GM06990 (cell line): ENCODE data around the gene MYNN.

Experiments
- DNase-seq: peaks from one replicate; pipeline ENCODE4 v3.0.0-alpha.2; 2011; ENCODE audit not compliant: insufficient read length; ENCODE audit errors: extremely low read depth
- H3K27me3 ChIP-seq: replicated peaks from 2 replicates; pipeline ENCODE4 v1.6.0; 2011; ENCODE audit warnings: low read length; ENCODE audit not compliant: control insufficient read depth, insufficient read depth
- H3K36me3 ChIP-seq: 2 replicates; pipeline ENCODE4 v1.5.1; 2011; ENCODE audit warnings: low read length; ENCODE audit not compliant: control insufficient read depth, insufficient read depth
- H3K4me3 ChIP-seq: replicated peaks from 2 replicates; pipeline ENCODE4 v1.5.1; 2011; ENCODE audit warnings: low read depth, mild to moderate bottlenecking, control low read depth, low read length
- TF ChIP-seq, protein P1 (sequence below): IDR thresholded peaks from 2 replicates; pipeline ENCODE4 v1.5.1; 2011; ENCODE audit warnings: low read length, control low read depth, mild to moderate bottlenecking, inconsistent platforms; ENCODE audit not compliant: insufficient read depth, poor library complexity, severe bottlenecking

Gene MYNN

DNA sequence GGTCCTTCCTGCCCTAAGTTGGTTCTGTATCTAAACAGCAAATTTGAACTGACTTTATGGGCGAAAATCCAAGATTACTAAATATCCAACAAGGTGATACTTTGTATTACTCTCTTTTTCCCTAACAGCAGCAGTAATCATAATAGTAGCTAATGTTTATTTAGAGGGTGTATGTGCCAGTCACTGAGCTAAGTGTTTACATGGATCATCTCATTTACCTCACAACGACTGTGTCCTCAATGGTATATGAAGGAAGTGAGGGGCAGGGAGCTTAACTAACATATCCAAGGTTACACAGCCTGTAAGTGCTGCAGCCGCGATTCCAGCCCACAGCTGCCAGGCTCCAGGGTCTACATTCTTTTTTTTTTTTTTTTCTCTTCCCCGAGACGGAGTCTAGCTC is 49.8 kb downstream of the MYNN start:
- no peak for DNase-seq
- no peak overlapping the region for H3K4me3 ChIP-seq
- no peaks in the 10 kb centered on the region for H3K36me3 ChIP-seq
- TF ChIP-seq, protein P1, sequence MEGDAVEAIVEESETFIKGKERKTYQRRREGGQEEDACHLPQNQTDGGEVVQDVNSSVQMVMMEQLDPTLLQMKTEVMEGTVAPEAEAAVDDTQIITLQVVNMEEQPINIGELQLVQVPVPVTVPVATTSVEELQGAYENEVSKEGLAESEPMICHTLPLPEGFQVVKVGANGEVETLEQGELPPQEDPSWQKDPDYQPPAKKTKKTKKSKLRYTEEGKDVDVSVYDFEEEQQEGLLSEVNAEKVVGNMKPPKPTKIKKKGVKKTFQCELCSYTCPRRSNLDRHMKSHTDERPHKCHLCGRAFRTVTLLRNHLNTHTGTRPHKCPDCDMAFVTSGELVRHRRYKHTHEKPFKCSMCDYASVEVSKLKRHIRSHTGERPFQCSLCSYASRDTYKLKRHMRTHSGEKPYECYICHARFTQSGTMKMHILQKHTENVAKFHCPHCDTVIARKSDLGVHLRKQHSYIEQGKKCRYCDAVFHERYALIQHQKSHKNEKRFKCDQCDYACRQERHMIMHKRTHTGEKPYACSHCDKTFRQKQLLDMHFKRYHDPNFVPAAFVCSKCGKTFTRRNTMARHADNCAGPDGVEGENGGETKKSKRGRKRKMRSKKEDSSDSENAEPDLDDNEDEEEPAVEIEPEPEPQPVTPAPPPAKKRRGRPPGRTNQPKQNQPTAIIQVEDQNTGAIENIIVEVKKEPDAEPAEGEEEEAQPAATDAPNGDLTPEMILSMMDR, result no peak
- H3K27me3 ChIP-seq, result no peaks in the 10 kb centered on the region

DNA sequence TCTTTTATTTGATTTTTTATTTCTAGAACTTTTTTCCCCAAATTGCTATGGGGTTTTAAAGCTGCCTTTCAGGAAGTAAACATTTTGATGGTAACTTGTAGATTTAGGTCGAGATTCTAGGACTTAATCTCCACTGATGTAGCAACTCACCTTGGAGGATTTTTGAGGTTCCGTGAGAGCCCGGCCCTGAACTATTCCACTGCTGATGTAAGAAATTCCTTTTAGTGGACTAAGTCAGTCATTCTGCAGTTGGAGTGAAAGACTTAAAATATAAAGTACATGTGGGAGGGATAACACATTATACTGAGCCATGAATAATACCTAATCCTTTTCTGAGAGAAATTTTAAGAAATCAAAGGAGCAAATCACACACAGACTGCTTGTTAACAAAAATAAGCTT is 52.1 kb downstream of the MYNN start:
- H3K4me3 ChIP-seq, result no peak overlapping the region
- no peak for DNase-seq
- TF ChIP-seq, protein P1, result no peak
- H3K27me3 ChIP-seq, result no peaks in the 10 kb centered on the region
- H3K36me3 ChIP-seq, result no peaks in the 10 kb centered on the region

DNA sequence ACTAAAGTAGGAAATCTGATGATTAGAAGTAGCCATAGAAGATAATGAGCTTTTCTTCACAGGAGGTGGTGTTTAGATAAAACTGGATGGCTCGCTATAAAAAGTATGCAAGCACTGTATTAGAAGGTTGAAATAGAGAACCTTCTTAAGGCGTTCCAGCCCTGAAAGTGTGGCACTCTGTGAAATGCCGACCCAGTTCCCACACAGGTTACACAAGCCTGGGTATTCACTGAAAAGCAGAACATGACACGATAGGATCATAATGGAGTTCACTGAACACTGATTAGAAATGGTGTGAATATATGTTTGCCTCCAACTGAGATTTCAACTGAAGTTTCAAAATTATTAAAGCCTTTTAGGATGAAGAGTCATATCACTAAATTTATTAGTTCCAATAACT is 54.5 kb downstream of the MYNN start:
- DNase-seq, result no peak
- Histone ChIP-seq H3K4me3 (no peak overlapping the region), H3K27me3 (no peaks in the 10 kb centered on the region), H3K36me3 (no peaks in the 10 kb centered on the region)
- TF ChIP-seq, protein P1, result no peak

DNA sequence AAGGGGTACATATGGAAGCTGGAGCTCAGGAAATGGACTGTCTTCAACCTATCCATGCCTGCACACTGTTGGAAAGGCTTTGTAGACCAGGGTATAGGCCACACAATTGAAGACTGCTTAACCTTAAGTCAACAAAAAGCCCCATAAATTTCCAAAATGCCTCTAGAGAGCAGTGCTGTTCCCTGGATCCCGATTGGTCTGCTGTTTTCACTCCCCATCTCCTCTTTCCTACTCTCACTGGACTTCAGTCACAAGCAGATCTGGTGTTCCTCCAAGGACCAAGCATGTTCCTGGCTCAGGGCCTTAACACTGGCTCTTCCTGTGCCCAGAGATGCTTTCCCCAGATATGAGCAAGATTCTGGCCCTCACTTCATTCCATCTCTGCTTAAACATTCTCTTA is 62.3 kb downstream of the MYNN start:
- no peak for DNase-seq
- H3K36me3 ChIP-seq, result no peaks in the 10 kb centered on the region
- TF ChIP-seq, protein P1, result no peak

DNA sequence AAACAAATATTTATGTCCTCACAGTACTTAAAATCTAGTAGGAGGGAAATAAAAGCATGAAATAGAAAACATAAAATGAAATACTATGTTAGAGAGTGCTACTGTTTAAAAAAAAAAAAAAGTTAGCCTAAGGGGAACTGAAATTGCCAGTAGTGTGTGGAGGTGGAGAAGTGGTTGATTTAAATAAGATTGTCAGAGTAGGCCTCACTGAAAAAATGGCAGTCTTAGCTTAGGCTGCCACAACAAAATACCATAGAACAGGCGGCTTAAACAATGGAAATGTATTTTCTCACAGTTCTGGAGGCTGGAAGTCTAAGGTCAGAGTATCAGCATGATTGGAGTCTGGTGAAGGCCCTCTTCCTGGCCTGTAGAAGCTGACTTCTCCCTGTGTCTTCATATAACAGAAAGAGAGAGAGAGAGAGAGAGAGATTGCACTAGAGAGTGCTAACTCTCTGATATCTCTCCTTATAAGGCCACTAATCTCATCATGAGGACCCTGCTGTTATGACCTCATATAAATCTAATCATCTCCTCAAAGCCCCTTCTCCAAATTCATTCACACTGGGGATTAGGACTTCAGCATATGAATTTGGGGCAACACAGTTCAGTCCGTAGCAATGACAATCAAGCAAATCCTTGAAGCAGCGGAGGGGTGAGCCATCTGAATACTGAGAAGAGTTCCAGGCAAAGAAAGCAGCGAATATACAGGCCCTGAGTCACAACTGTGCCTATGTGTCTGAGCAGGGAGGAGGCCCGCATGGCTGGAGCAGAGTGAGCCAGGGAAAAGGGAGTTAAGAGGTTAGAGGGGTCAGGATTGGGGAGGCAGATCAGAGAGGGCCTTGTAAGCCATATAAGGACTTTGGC is 63.1 kb downstream of the MYNN start:
- no peak for DNase-seq
- H3K27me3 ChIP-seq, result no peaks in the 10 kb centered on the region
- TF ChIP-seq, protein P1, result no peak

More for the DNA sequence above, 62.3 kb downstream of the MYNN start:
- Histone ChIP-seq H3K4me3 (no peak overlapping the region), H3K27me3 (no peaks in the 10 kb centered on the region)

DNA sequence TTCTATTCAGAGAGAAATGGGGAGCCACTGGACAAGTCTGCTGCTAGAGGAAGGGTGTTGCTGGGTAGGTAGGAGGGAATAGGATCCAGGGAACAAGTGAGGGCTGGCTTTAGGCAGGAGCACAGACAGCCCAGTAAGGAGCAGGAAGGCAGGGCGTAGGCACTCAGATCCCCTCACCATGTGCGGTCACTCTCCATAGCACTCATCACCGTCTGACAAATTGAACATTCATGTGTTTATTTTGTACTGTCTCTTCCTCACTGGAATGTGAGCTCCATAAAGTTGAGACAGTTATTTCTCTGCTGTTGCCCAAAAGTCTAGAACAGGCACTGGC is 63.7 kb downstream of the MYNN start:
- H3K36me3 ChIP-seq, result no peaks in the 10 kb centered on the region
- H3K27me3 ChIP-seq, result no peaks in the 10 kb centered on the region
- TF ChIP-seq, protein P1, result no peak
- no peak overlapping the region for H3K4me3 ChIP-seq
- DNase-seq, result no peak

More for the DNA sequence above, 63.1 kb downstream of the MYNN start:
- no peak overlapping the region for H3K4me3 ChIP-seq
- H3K36me3 ChIP-seq, result no peaks in the 10 kb centered on the region
